CD4-positive, alpha-beta T cell treated with Interleukin-1 beta for 1 hour (primary cell): ENCODE data around the gene PAM16.
"Not testable (repeated sequence)": the region's sequence is repeated elsewhere in the genome, so short reads cannot be mapped to it uniquely, and the experiment has no call there.

Experiments used
- DNase-seq, 2 donors: peaks; one replicate each; pipeline ENCODE4 v3.0.0-alpha.2; 2020 to 2022

PAM16 gene

GRCh38 chr16:4350787-4351659 is at the start of gene PAM16:
Gene PAM16 (minus strand): TSS chr16:4351321. CDS start chr16:4351234, 87 bp downstream.
- DNase-seq = peak; percentile 97 to 98

- no peak for DNase-seq
Measured at GRCh38 chr16:4399001-4399730, 48.0 kb upstream of the PAM16 start.

- DNase-seq = no peak
Measured at GRCh38 chr16:4395055-4395726, 44.1 kb upstream of the PAM16 start.

GRCh38 chr16:4393850-4394249 is 42.7 kb upstream of the PAM16 start:
- DNase-seq = not testable (repeated sequence)

- no peak for DNase-seq
Measured at GRCh38 chr16:4393240-4393600, 42.1 kb upstream of the PAM16 start.

GRCh38 chr16:4392382-4393239 is 41.5 kb upstream of the PAM16 start:
- DNase-seq = no peak

- DNase-seq = no peak
Measured at GRCh38 chr16:4391631-4392381, 40.7 kb upstream of the PAM16 start.

GRCh38 chr16:4390266-4391260 is 39.4 kb upstream of the PAM16 start:
- no peak for DNase-seq

GRCh38 chr16:4389051-4389955 is 38.2 kb upstream of the PAM16 start:
- no peak for DNase-seq

GRCh38 chr16:4388271-4389021 is 37.3 kb upstream of the PAM16 start:
- DNase-seq = no peak

- DNase-seq = no peak
Measured at GRCh38 chr16:4387781-4388180, 36.7 kb upstream of the PAM16 start.

- DNase-seq = no peak
Measured at GRCh38 chr16:4386951-4387565, 35.9 kb upstream of the PAM16 start.

- no peak for DNase-seq
Measured at GRCh38 chr16:4386451-4386805, 35.3 kb upstream of the PAM16 start.

GRCh38 chr16:4385789-4386450 is 34.8 kb upstream of the PAM16 start:
- DNase-seq = no peak

- no peak for DNase-seq
Measured at GRCh38 chr16:4385066-4385788, 34.1 kb upstream of the PAM16 start.

GRCh38 chr16:4384509-4384942 is 33.4 kb upstream of the PAM16 start:
- no peak for DNase-seq
